ENCODE measurements around the gene RAB12.
"Not testable (repeated sequence)": the region's sequence is repeated elsewhere in the genome, so short reads cannot be mapped to it uniquely, and the experiment has no call there.

Gene RAB12

DNA sequence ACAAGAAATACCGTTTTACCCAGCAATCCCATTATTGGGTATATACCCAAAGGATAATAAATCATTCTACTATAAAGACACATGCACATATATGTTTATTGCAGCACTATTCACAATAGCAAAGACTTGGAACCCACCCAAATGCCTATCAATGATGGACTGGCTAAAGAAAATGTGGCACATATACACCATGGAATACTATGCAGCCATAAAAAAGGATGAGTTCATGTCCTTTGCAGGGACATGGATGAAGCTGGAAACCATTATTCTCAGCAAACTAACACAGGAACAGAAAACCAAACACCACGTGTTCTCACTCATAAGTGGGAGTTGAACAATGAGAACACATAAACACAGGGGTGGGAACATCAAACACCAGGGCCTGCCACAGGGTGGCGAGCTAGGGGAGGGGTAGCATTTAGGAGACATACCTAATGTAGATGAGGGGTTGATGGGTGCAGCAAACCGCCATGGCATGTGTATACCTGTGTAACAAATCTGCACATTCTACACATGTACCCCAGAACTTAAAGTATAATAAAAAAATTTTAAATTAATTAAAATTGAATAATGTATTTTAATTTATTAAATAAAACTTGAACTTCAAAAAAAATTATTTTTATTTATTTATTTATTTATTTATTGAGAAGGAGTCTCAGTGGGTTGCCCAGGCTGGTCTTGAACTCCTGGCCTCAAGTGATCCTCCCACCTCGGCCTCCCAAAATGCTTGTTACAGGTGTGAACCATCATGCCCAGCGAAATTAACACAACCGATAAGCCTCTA lies 42.4 kb downstream of the RAB12 start:
- DNase-seq, result not testable (repeated sequence)

DNA sequence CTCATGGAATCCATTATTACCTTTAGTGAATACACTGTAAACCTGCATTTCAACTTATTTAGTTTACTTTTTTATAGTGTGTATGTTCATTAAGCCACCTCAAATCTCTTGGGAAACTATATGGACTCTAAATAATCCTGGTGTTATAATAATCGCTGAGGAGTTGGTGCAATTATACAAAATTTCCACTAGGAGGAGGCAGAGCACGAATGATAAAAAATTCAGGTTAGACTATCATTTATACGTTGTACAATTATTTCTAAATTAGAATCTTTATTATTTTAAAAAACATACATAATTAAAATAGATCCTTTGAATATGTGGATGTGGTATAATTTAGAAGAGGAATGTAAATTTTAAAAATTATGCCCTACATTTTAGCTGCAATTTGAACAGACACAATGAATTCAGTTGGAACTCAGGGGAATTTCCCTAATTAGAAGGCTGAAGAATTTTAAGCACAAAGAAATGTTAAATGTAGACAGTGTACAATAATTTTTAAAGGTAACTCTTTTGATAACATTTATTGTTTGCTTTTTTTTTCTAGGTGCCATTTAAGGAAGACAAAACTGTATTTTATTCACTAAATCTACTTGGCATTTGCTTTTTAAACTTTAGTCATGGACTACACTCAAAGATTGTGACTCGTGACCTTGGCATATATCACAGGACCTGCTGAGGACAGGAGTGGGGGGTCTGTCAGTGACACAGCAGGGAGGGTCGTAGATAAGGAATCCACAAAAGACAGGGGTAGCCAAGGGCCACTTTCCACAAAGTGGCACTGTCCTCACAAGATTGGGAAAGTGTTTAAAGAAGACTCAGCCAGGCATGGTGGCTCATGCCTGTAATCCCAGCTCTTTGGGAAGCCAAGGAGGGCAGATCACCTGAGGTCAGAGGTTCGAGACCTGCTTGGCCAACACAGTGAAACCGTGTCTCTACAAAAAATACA lies 45.5 kb downstream of the RAB12 start:
- DNase-seq, result peak; percentile 9

DNA sequence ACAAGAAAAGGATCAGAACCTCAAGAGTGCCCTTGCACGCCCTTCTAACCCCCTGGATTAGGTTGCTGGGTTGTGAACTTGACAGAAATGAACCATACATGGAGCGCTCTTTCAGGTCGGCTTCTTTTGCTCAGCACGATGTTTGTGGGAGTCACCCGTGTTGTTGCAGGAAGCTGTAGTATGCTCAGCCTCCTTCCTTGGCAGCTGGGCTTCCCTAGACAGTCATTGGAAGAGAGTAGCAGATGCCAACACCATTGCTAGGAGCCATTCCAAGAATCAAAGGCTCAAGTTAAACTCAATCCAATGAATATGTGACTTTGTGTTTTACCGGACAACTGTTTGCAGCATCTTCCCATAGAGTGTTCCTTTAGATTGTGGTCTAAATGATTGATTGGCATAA lies 47.0 kb downstream of the RAB12 start:
- DNase-seq, result no peak

DNA sequence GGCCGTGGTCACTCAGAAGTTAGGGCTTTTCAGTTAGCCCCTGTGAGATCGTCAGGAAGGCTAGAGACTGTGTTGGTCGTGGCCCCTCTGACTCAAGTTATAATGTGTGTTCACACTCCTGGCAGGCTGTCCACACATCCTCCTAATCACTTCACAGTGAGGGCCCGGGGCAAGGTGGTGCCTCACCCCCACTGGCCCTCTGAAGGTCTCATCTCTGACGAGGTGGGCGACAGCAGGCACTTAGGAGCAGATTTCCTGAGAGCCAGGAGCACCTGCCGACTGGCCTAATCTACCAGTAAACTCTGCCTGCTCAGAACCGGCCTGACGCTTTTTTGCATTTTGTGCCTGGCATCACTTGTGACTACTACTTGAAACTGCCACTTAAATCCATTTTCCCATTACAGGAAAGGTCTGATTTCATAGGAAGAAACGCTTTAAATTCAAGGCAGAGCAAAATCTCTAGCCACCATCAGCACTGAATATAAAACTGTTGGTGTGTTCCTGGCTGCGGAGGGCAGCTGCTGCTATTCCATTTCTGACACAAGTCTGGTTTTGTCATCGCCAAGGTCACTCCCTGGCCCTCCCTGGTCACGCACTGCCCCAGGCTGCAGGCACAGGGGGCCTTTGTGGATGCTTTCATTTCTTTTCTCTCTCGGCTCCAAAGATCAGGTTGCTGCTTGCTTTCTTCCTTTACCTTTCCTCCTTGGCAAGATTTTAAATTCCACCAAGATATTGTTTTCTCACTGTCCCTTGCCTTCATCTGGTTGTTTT lies 48.0 kb downstream of the RAB12 start:
- no peak for DNase-seq

DNA sequence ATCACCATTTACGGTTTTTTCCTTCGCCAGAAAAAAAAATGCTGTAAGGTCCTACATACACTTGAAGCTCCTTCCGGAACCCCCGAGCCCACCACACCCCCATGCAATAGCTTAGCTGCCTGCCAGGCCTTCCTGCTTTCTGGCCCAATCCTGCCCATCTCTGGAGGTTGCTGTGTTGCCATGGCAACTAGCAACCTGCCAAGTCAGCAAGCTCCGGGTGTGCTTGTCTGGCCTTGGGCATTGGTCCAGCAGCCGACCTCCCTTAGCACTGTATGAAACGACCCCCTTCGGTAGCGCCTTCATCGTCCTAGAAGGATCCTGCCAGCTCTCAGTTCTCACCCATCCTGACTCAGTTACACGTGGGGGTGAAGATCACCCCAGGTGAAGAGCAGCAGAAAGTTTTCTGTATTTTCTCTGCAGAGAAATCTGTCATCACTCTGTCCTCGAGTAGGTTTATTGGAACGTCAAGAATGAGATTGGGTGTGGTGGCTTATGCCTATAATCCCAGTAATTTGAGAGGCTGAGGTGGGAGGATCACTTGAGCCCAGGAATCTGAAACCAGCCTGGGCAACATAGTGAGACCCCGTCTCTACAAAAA lies 48.7 kb downstream of the RAB12 start:
- DNase-seq, result peak; percentile 15

DNA sequence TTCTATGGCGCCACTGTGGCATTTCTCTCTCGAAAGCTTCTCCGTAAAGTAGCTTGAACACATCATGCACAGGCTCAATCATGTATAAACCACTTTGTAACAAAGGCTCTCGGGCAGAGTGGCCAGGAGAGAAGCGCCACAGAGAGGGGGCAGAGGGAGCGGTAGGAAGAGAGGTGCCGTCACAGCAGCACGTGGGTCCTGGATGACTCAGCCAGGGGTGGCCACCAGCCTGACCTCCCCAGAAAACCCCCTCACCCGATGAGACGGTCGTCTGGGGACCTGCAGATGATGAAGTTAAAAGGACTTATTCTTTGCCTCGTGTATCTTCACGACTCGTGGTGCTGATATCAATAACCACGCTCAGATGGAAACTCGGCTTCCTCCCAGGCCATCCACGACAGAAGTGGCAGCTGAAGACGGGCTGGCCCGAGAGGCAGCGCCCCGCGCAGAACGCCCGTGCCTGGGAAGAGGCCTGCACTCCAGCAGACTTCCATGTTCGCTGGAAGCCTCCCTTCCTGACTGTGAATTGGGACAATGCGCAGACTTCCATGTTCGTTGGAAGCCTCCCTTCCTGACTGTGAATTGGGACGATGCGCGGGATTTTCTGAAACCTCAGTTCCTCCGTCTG lies 49.7 kb downstream of the RAB12 start:
- no peak for DNase-seq

DNA sequence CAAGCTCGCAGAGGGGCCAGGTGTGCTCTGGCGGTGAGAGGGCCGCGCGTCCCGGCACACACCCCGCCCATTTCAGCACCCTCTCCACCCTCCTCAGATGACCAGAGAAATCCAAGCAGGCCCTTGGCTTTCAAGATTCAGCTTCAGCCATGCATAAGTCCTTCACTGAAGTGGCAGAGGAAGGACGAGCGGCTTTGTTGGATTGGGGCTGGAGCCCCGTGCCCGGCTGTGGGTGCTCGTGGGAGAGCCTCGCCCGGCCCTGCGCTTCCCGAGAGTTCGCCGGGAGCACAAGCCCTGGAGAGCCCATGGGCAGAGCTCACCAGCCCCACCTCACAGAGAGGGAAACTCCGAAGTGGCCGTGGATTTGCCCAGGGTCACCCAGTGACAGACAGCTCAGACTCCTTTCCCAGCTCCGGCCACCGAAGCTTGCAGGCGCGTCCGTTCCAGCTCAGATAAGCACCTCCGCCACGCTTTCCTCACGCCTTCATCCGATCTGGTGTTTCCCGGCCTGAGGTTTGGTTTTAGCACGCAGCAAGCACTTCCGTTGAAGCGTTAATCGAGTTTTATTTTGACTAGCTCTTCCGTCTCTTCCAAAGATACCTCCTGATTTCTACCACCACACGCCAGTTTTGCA lies 50.5 kb downstream of the RAB12 start:
- no peak for DNase-seq

DNA sequence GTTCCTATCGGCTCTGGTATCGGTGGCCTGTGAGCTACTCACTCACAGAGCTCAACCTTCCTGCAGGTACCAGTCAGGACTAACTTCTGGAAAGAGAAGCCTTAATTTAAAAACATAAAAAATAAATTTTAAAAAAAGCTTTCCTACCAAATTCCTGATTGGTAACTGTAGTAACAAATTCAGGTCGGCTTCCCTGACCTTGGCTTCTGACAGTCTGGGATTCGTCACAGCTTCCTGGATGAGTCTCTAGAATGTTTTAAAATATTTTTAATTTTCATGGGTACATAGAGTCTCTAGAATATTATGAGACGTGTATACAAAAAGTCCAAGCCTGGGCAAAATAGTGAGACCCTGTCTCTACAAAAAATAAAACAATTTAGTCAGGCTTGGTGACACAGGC lies 51.1 kb downstream of the RAB12 start:
- DNase-seq, result no peak

DNA sequence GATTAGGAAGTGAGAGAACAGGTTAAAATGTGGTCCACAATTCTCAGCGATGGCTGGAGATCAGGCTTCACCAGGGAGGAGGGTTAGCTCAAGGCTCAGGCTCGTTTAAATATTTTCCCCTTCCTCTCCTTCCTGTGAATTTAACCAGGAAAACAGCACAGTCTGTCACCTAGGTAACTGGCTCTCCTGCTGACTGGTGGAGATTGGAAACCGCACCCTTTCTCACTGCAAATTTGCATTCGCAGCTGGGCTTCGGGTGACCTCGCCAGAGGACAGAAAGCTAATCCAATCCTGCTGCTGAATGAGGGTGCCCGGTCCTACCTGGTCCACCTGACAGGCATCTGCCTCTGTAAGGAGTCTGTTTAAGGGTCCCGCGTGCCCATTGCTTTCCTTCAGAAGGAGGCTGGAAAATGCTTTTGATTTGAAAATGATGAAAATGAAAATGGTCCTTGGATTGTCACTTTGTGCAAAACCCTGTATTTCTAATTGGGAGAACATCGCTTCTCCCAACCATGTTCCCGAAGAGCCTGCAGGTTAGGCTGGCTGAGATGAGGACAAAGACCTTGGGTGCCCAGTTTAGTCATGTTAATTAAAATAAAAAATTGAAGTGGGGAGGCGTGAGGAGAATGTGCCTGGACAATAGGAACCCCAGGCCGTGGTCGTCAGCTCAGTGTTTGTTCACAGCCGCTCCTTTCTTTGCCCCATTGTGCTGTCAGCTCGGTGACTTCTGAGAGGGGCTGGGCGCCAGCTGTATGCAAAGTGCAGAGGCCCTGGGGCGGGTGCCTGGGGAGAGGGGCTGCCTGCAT lies 52.7 kb downstream of the RAB12 start:
- DNase-seq, result no peak

DNA sequence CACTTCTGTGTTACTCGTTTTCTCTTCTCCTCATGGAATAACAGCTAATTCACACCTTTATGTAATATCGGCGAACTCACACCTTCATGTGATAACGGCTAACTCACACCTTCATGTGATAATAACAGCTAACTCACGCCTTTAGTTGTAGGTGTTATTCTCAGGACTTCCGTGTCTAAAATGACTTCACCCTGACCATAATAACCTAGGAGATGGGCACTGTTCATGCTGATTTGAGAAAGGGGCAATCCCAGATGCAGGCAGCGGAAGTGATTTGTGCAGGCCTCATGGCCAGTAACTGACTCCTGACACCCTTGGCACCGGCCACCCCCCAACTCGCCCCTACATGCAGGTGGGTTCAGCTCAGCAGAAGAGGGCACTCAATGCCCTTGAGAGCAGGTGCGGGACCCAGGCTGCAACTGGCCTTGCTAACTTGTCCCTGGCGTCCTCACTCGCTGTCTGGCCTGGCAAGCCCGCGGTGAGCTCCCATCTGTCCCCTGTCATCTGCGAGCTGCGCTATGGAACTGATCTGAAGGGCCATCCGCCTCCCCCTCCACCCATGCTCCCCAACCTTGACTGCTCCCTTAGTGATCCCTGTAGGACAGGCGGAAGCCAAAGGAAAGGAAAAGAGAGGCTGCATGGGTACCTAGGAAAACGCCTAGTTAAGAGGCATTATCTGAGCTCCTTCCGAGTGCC lies 53.5 kb downstream of the RAB12 start:
- no peak for DNase-seq

DNA sequence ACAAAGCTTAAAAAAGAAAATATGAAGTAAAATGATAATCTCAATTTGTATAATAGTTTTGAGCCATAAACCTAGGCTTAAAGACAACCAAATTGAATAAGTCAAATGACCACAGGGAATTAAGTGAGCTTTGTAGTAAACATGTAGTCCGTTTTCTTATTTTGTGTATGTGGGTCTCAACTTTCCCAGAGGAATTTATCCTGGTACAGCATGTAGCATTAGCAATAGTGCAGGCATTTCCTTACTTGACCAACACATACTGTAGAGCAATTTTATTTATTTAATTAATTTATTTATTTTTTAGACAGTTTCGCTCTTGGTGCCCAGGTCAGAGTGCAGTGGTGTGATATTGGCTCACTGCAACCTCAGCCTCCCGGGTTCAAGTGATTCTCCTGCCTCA lies 58.6 kb downstream of the RAB12 start:
- no peak for DNase-seq

DNA sequence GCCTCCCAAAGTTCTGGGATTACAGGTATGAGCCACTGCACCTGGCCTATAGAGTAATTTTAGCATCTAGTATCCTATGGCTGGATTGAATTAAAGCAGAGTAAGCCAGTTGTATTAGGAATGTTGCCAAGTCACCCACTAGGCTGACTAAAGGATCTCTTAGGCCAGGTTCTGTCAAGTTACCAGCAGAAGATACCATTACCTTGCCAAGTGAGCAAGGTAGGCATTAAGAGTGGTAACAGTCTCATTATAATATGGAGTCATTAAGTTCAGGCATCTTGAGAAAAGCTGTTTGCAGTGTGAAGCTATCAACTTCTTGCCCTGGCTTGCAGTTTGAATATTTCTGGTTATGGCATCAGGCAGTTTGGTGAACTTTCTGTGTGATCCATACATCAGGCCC lies 59.1 kb downstream of the RAB12 start:
- DNase-seq, result no peak

DNA sequence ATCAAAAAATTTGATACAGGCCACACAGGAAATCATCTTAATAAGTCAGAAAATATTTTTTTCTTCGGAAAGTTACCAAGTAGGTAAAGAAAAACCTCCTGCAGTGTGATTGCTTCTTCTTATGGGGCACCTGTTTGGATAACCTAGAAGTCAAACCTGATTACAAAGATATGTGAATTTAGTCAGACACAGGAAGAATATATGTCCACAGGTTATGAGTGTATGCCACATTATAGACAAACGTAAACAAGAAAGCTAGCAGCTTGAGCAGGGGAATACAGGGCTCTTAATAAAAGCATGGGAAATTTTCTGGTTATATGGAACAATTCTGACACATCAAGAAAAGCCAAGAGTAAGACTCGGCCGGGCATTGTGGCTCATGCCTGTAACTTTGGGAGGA lies 60.3 kb downstream of the RAB12 start:
- no peak for DNase-seq

DNA sequence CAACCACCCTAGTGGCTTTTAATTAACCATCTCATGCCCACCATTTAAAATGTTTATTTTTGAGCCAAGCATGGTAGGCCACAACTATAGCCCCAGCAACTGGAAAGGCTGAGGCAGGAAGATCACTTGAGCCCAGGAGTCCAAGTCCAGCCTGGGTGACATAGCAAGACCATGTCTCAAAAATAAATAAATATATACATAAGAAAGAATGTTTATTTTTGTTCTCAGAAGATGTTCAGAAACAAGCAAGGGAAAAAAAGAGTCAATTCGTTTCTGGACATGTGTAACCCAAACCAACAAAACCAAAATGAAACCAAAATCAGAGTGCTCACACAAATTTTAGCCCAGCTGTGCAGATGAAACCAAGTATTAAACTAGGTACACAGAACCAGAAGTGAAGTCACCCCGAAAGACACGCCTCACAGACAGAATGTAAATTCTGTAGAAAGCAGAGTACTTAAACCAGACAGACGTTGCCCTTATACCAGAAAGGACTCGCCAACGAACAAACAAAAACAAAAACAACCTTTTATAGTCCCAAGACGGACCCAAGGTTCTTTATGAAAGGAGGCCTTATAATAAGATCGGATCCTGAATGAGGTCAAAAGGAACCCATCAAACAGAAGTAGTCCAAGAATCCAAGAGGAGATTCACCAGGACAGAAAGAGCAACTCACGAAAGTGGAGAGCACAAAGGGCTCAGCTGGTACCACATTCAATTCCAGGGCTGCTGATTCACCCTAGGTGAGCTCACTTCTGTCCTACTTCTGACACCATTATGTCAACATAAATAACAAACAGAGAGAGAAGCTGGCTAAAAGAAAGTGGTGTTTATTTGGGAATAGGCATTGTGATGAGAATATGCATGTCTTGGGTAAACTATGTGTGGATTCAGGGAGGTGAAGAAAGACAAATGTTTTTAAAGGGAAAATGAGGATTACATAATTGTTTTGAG lies 64.3 kb downstream of the RAB12 start:
- DNase-seq, result no peak

DNA sequence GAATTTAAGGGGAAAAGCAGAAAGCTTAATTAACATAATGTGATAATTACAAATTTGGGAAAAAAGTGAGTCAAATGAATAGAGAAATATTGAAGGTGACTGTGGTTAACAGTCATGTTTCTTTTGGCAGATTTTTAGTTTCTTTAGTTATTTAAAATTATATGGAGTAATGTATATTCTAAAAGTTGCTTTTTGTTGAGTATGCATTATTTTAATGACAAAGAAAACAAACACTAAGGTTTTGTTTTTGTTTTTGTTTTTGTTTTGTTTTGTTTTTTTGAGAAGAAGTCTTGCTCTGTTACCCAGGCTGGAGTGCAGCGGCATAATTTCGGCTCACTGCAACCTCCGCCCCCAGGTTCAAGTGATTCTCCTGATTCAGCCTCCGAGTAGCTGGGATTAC lies 65.8 kb downstream of the RAB12 start:
- no peak for DNase-seq

DNA sequence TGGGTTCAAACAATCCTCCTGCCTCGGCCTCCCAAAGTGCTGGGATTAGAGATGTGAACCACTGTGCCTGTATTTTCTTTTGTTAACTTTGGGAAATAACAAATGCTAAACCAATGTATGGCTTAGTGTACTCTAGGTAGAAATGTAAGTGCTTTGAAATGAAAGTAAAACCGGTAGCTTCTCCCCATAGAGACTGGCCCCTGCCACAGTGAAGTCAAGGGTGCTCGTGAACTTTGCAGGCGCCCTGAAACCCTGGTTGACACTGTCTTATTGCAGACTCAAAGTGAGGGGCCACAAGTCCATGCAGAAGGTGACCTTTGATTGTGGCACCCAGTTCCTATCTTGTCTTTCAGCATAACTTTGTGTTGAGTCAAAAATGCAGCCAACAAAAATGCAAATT lies 72.0 kb downstream of the RAB12 start:
- no peak for DNase-seq

DNA sequence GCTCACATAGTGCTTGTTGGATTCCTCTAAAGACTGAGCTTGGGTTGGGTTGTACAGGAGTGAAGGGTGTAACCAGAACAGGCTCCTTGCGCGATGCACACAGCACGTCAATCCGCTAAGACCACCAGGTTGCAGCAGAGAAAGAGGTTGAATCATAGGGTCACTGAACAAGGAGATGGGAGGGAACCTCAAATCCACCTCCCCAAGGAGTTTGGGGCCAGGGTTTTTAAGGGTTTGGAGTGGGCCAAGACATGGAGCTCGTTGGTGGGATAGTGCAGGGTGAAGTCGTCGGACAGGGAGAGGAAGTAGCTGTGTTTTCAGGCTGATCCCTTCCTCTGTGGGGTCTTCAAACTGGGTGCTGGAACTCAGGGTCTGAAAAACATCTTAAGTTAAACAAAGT lies 75.3 kb downstream of the RAB12 start:
- DNase-seq, result no peak

DNA sequence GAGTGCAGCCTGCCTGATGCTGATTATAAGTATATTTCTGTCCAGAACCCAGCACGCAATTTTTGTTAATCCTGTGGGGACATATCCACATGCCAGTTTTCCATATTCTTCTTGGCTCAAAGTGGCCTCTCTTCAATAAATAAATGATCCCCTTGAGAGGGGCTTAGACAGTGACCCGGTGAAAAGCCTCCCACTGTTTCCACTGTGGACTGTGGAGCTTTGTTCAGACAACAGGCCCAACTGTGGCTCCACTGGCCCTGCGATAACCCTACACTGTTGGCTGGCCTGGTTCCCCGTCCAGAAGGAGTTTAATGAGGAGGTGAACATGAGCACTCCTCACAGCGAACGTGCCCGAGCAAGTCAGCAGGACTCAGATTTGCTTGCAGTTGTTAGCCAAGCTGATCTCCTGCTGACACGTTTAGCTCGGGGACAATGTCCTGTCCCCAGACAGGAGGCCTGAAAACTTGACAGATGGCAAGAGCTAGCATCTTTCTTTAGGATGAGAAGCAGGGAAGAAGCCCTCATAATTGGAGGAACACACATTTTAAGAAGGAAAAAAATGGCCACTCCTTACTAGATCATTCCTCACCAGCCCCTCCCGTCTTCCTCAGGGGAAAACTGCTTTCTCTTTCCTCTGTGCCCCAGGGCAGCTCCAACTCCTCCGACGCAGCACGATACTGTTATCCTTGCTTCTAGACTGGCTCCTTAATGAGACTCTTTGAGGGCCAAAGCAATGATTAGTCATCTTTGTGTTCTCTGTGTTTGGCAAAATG lies 76.1 kb downstream of the RAB12 start:
- peak; percentile 54 for DNase-seq

DNA sequence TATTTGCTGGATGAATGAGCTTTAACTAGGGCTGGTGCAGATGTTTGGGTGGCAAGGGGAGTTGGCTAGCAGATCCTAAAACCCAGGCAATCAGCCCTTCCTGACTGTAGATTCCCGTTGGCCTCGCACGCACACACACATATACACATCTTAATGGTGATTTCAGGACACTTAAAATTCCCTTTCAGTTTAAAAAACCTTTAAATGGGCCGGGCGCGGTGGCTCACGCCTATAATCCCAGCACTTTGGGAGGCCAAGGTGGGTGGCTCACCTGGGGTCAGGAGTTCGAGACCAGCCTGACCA lies 76.6 kb downstream of the RAB12 start:
- DNase-seq, result no peak

Data from NCI-H226 (cell line).